IMR-90 (cell line): ENCODE measurements around the gene ST8SIA2. TPM values are rescaled to one million over a fixed set of nuclear protein-coding genes. Genes with fewer than 3 reads are reported as not detected.

Experiments
- ATAC-seq: fragments of 200-7000 bp; cut with Tn5 transposase; 2 replicates; pipeline ENCODE4 v1.9.1; 2020; ENCODE audit warnings: low read depth, mild to moderate bottlenecking, moderate library complexity
- BruUV-seq: library from RNA; stranded (reverse); fragments of 400-500 nt; replicated peaks from 2 replicates; lab custom pipeline; 2021; lab: Mats Ljungman, UMichigan
- CTCF ChIA-PET: fragments of 300-600 bp; formaldehyde crosslinking; extraction: SDS; loops from one replicate; lab custom pipeline; 2021; ENCODE audit warnings: antibody characterized with exemption; lab: Yijun Ruan, JAX
- POLR2A ChIA-PET: fragments of 300-600 bp; sonication (Branson Sonifier 250); formaldehyde crosslinking; loops from one replicate; lab custom pipeline; 2022; ENCODE audit warnings: antibody characterized with exemption; ENCODE audit not compliant: unreplicated experiment; lab: Charles Lee
- DNase-seq: peaks from one replicate; pipeline ENCODE4 v3.0.0; 2013
- H2AFZ ChIP-seq: replicated peaks from 2 replicates; pipeline ENCODE3; 2013; ENCODE audit warnings: low read length, mild to moderate bottlenecking; ENCODE audit not compliant: poor library complexity
- H2AK5ac ChIP-seq: 2 replicates; pipeline ENCODE4 v1.6.1; 2013; ENCODE audit warnings: low read depth, low read length, inconsistent platforms
- H2AK9ac ChIP-seq: replicated peaks from 2 replicates; pipeline ENCODE3; 2013; ENCODE audit warnings: mild to moderate bottlenecking, low read depth, low read length, moderate library complexity; ENCODE audit not compliant: poor library complexity
- H2BK120ac ChIP-seq: 2 replicates; pipeline ENCODE4 v1.6.1; 2013; ENCODE audit warnings: low read depth, low read length, inconsistent platforms
- H2BK15ac ChIP-seq: 3 replicates; pipeline ENCODE4 v1.6.1; 2013; ENCODE audit warnings: low read depth, low read length, inconsistent platforms
- H2BK20ac ChIP-seq: 2 replicates; pipeline ENCODE4 v1.6.1; 2013; ENCODE audit warnings: low read depth, mild to moderate bottlenecking, inconsistent platforms, low read length, moderate library complexity
- H2BK5ac ChIP-seq: 2 replicates; pipeline ENCODE4 v1.6.1; 2013; ENCODE audit warnings: mild to moderate bottlenecking, low read depth, low read length, inconsistent platforms; ENCODE audit not compliant: poor library complexity, severe bottlenecking
- H3K14ac ChIP-seq: replicated peaks from 2 replicates; pipeline ENCODE4 v1.6.1; 2013; ENCODE audit warnings: low read depth, low read length, inconsistent platforms
- H3K18ac ChIP-seq: 2 replicates; pipeline ENCODE4 v1.6.1; 2013; ENCODE audit warnings: low read depth, low read length, control low read depth
- H3K23ac ChIP-seq: 2 replicates; pipeline ENCODE4 v1.6.1; 2013; ENCODE audit warnings: low read depth, low read length, inconsistent platforms
- H3K27ac ChIP-seq: 2 replicates; pipeline ENCODE4 v1.5.1; 2013; ENCODE audit warnings: mild to moderate bottlenecking, control low read depth, low read length; ENCODE audit not compliant: insufficient read depth
- H3K27me3 ChIP-seq: 2 replicates; pipeline ENCODE4 v1.6.1; 2013; ENCODE audit warnings: low read length; ENCODE audit not compliant: control insufficient read depth, insufficient read depth
- H3K36me3 ChIP-seq: 2 replicates; pipeline ENCODE4 v1.6.1; 2013; ENCODE audit warnings: low read length, mixed read lengths; ENCODE audit not compliant: control insufficient read depth, insufficient read depth
- H3K4ac ChIP-seq: 2 replicates; pipeline ENCODE4 v1.6.1; 2013; ENCODE audit warnings: low read depth, low read length, inconsistent platforms
- H3K4me1 ChIP-seq: 2 replicates; pipeline ENCODE4 v1.6.1; 2013; ENCODE audit warnings: low read length, mixed read lengths; ENCODE audit not compliant: control insufficient read depth, insufficient read depth
- H3K4me2 ChIP-seq: 2 replicates; pipeline ENCODE4 v1.6.1; 2013; ENCODE audit warnings: low read depth, mild to moderate bottlenecking, control low read depth, low read length, moderate library complexity
- H3K4me3 ChIP-seq: 2 replicates; pipeline ENCODE4 v1.5.1; 2013; ENCODE audit warnings: low read depth, mild to moderate bottlenecking, control low read depth, low read length, moderate library complexity; ENCODE audit not compliant: insufficient read depth
- H3K56ac ChIP-seq: 2 replicates; pipeline ENCODE4 v1.6.1; 2013; ENCODE audit warnings: low read length, inconsistent platforms; ENCODE audit not compliant: insufficient read depth; ENCODE audit errors: extremely low read depth
- H3K79me1 ChIP-seq, 2 experiments: 2 replicates each; pipeline ENCODE4 v1.6.1; 2013; ENCODE audit warnings: low read length in 2 of 2, inconsistent platforms in 1 of 2, low read depth in 1 of 2
- H3K9ac ChIP-seq: 2 replicates; pipeline ENCODE4 v1.6.1; 2013; ENCODE audit warnings: low read depth, low read length, control low read depth
- H3K9me1 ChIP-seq: 2 replicates; pipeline ENCODE4 v1.6.1; 2013; ENCODE audit warnings: low read length, inconsistent platforms; ENCODE audit not compliant: insufficient read depth
- H3K9me3 ChIP-seq: 2 replicates; pipeline ENCODE4 v1.6.1; 2013; ENCODE audit warnings: low read length; ENCODE audit not compliant: control insufficient read depth, insufficient read depth
- H4K20me1 ChIP-seq: 2 replicates; pipeline ENCODE4 v1.6.1; 2013; ENCODE audit warnings: low read length, inconsistent platforms; ENCODE audit not compliant: insufficient read depth
- H4K5ac ChIP-seq: 2 replicates; pipeline ENCODE4 v1.6.1; 2013; ENCODE audit warnings: mild to moderate bottlenecking, low read depth, low read length, control low read depth
- H4K8ac ChIP-seq, 2 experiments: 2 replicates each; pipeline ENCODE4 v1.6.1; 2013; ENCODE audit warnings: low read depth in 2 of 2, low read length in 2 of 2, control low read depth in 1 of 2, inconsistent platforms in 1 of 2
- H4K91ac ChIP-seq: 2 replicates; pipeline ENCODE4 v1.6.1; 2013; ENCODE audit warnings: low read depth, low read length, inconsistent platforms; ENCODE audit not compliant: insufficient read depth
- CHD1 ChIP-seq: IDR thresholded peaks from 2 replicates; pipeline ENCODE4 v1.6.1; 2012; ENCODE audit warnings: low read depth, low read length, improper control_type of control experiment
- MAZ ChIP-seq: IDR thresholded peaks from 2 replicates; pipeline ENCODE4 v1.6.1; 2012; ENCODE audit warnings: low read depth, mild to moderate bottlenecking, low read length, improper control_type of control experiment, moderate library complexity, borderline replicate concordance
- RAD21 ChIP-seq: IDR thresholded peaks from 2 replicates; pipeline ENCODE4 v1.6.1; 2012; ENCODE audit warnings: low read length, improper control_type of control experiment
- RCOR1 ChIP-seq: IDR thresholded peaks from 2 replicates; pipeline ENCODE4 v1.6.1; 2012; ENCODE audit warnings: mild to moderate bottlenecking, low read length, improper control_type of control experiment; ENCODE audit not compliant: insufficient replicate concordance
- RFX5 ChIP-seq: IDR thresholded peaks from 2 replicates; pipeline ENCODE4 v1.8.0; 2012; ENCODE audit warnings: low read depth, mild to moderate bottlenecking, low read length, moderate library complexity
- SMC3 ChIP-seq: fragments of 150-350 bp; IDR thresholded peaks from 2 replicates; pipeline ENCODE4 v1.6.1; 2016; ENCODE audit warnings: low read depth, mild to moderate bottlenecking, antibody characterized with exemption, low read length, moderate library complexity
- WGBS, 2 experiments: methylation state at CpG; one replicate each; pipeline versions ENCODE4 v1.1.5 to v1.1.7; 2013; ENCODE audit warnings: missing lambda C conversion rate in 2 of 2; ENCODE audit not compliant: insufficient read length in 1 of 2; ENCODE audit errors: extremely low coverage in 2 of 2; 5-methylcytosine and 5-hydroxymethylcytosine counted together
- dilution Hi-C: fragments of 300-500 bp; cut with HindIII; formaldehyde crosslinking; loops from one replicate; pipeline ENCODE4 v1.14.3; 2018; ENCODE audit warnings: low sequenced_read_pairs; ENCODE audit not compliant: unreplicated experiment
- in situ Hi-C: fragments of 300-500 bp; cut with MboI; formaldehyde crosslinking; loops from 3 replicates; pipeline ENCODE4 v1.14.3; 2019; ENCODE audit warnings: low sequenced_read_pairs, inconsistent platforms, mixed read lengths
- intact Hi-C: fragments of 100-400 bp; cut with micrococcal nuclease; formaldehyde crosslinking; loops from 2 replicates; pipeline ENCODE4 v1.10.0; 2022
- polyA plus RNA-seq, 3 experiments: library from polyadenylated mRNA; depleted of rRNA; stranded (reverse); fragments of >200 nt; gene quantifications; 2 replicates each; pipeline ENCODE4 v1.2.3, GENCODE V29; 2012; ENCODE audit warnings: low replicate concordance in 1 of 3
- total RNA-seq: library from RNA; depleted of rRNA; stranded (reverse); fragments of >200 nt; gene quantifications from 2 replicates; pipeline ENCODE4 v1.2.3, GENCODE V29; 2012
- TF ChIP-seq, protein P1 (sequence below): conservative IDR thresholded peaks from 2 replicates; pipeline ENCODE4 v1.5.1; 2012; ENCODE audit warnings: mild to moderate bottlenecking, low read depth, low read length, improper control_type of control experiment

Gene ST8SIA2
- total and polyA plus RNA-seq, 2 of the 4 experiments (the other 2 are of a cell fraction): not detected

DNA sequence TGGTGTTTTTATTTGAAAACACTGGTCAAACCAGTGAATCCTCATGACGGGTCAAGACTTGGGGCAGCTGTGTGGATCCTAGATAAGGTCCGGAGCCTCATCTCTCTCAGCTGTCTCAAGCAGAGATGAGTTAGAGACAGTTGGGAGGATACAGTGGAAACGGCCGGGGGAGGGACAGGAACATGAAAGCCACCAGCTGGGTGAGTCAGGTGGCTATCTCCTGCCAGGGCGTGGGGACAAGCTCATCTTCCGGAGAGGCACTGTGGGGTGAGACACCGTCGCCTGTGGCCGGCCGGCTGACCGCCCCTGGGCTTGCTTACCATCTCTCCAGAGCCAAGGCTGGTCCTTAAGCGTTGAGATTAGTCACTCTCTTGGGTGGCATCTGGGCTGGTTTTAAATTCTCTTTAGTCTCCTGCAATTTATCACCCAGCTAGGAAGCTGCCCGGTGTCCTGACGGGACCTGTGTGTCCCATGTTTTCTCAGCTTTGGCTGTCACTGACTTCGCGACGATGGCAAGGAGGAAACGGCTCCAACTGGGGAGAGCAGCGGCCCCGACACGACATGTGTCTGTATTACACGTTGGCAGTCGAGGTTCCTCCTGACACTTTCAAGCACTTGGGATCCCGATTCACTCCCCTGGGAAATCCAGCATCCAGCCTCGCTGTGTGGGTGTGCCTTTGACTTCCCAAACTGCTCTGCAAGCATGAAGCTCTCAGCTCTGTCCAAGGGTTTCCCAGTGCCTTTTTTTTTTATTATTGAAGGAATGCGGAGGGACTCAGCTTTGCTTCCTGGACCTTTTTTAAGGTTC is 7.5 kb downstream of the ST8SIA2 start:
- H3K4me1 ChIP-seq: no peaks in the 10 kb centered on the region
- no peaks in the 10 kb centered on the region for H3K9me3 ChIP-seq
- no peak overlapping the region for H3K4me2 ChIP-seq
- H3K9ac ChIP-seq: no peak overlapping the region
- H3K27ac ChIP-seq: no peak overlapping the region
- TF ChIP-seq RFX5 (no peak), MAZ (no peak), CHD1 (no peak), RAD21 (no peak), RCOR1 (no peak), SMC3 (no peak)
- TF ChIP-seq, protein P1, sequence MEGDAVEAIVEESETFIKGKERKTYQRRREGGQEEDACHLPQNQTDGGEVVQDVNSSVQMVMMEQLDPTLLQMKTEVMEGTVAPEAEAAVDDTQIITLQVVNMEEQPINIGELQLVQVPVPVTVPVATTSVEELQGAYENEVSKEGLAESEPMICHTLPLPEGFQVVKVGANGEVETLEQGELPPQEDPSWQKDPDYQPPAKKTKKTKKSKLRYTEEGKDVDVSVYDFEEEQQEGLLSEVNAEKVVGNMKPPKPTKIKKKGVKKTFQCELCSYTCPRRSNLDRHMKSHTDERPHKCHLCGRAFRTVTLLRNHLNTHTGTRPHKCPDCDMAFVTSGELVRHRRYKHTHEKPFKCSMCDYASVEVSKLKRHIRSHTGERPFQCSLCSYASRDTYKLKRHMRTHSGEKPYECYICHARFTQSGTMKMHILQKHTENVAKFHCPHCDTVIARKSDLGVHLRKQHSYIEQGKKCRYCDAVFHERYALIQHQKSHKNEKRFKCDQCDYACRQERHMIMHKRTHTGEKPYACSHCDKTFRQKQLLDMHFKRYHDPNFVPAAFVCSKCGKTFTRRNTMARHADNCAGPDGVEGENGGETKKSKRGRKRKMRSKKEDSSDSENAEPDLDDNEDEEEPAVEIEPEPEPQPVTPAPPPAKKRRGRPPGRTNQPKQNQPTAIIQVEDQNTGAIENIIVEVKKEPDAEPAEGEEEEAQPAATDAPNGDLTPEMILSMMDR: no peak
- no peak overlapping the region for H2BK5ac ChIP-seq
- H3K56ac ChIP-seq: no peak overlapping the region
- H2AK9ac ChIP-seq: no peak overlapping the region
- intact Hi-C loops (no loop called here), dilution Hi-C loops (no loop called here), in situ Hi-C loops (no loop called here)
- no peak overlapping the region for H2BK120ac ChIP-seq
- H3K4me3 ChIP-seq: no peak overlapping the region
- 52% methylated on average over 5 of the region's 26 CpGs; no CpG with 5 or more reads in 1 of the 2 experiments for WGBS, 2 experiments
- H4K5ac ChIP-seq: no peak overlapping the region
- no peak overlapping the region for H4K91ac ChIP-seq
- no peak overlapping the region for H3K23ac ChIP-seq
- no peak overlapping the region for H3K18ac ChIP-seq
- no peak overlapping the region for H2BK20ac ChIP-seq
- no peaks in the 10 kb centered on the region for H4K20me1 ChIP-seq
- H3K27me3 ChIP-seq: peaks cover under 1% of the 10 kb centered on the region; the same call in 1 of the 2 replicates
- no peak overlapping the region for H3K14ac ChIP-seq
- no TSS peak for BruUV-seq
- no peak overlapping the region for H4K8ac ChIP-seq
- H3K36me3 ChIP-seq: no peaks in the 10 kb centered on the region
- H3K4ac ChIP-seq: no peak overlapping the region
- ChIA-PET POLR2A (no interaction called here), CTCF (no interaction called here)
- H3K79me1 ChIP-seq: no peaks in the 10 kb centered on the region
- no peak overlapping the region for H2BK15ac ChIP-seq
- no peak for DNase-seq
- no peak overlapping the region for H2AFZ ChIP-seq
- H2AK5ac ChIP-seq: no peak overlapping the region
- H3K9me1 ChIP-seq: no peaks in the 10 kb centered on the region
- no peak for ATAC-seq
